GM23338 (cell line): Measurements from ENCODE around the gene DGKD. TPM values are rescaled to one million over a fixed set of nuclear protein-coding genes. Genes with fewer than 3 reads are reported as not detected.

Source experiments
- ATAC-seq: fragments of 200-7000 bp; cut with Tn5 transposase; 3 replicates; pipeline ENCODE4 v1.9.1; 2020
- DNase-seq: peaks from one replicate; pipeline ENCODE4 v3.0.0-alpha.2; 2015; ENCODE audit warnings: low spot score
- H2AFZ ChIP-seq: fragments of 200-600 bp; sonication (generic); 2 replicates; pipeline ENCODE4 v1.8.0; 2016; ENCODE audit warnings: antibody characterized with exemption, mild to moderate bottlenecking, moderate library complexity
- H3F3A ChIP-seq: fragments of 200-600 bp; sonication (generic); replicated peaks from 2 replicates; pipeline ENCODE4 v1.8.0; 2017; ENCODE audit warnings: antibody characterized with exemption, mixed run types, low read depth
- H3K27ac ChIP-seq: fragments of 200-600 bp; sonication (generic); 2 replicates; pipeline ENCODE4 v1.6.1; 2016; ENCODE audit warnings: low read depth
- H3K27me3 ChIP-seq: fragments of 200-600 bp; sonication (generic); 2 replicates; pipeline ENCODE4 v1.8.0; 2016; ENCODE audit warnings: mild to moderate bottlenecking, mixed run types, moderate library complexity; ENCODE audit not compliant: insufficient read depth
- H3K36me3 ChIP-seq: fragments of 200-600 bp; sonication (generic); 2 replicates; pipeline ENCODE4 v1.8.0; 2016; ENCODE audit warnings: mild to moderate bottlenecking; ENCODE audit not compliant: insufficient read depth
- H3K4me1 ChIP-seq: fragments of 200-600 bp; sonication (generic); 2 replicates; pipeline ENCODE4 v1.8.0; 2016; ENCODE audit warnings: mild to moderate bottlenecking, moderate library complexity; ENCODE audit not compliant: insufficient read depth
- H3K4me2 ChIP-seq: fragments of 200-600 bp; sonication (generic); 2 replicates; pipeline ENCODE4 v1.7.1; 2017; ENCODE audit warnings: mixed run types
- H3K4me3 ChIP-seq: fragments of 200-600 bp; sonication (generic); 2 replicates; pipeline ENCODE4 v1.6.1; 2016; ENCODE audit warnings: mixed run types
- H3K79me2 ChIP-seq: fragments of 200-600 bp; sonication (generic); replicated peaks from 2 replicates; pipeline ENCODE4 v1.8.0; 2017; ENCODE audit warnings: mild to moderate bottlenecking; ENCODE audit not compliant: insufficient read depth
- H3K9me2 ChIP-seq: fragments of 200-600 bp; sonication (generic); 2 replicates; pipeline ENCODE4 v1.8.0; 2017; ENCODE audit not compliant: insufficient read depth
- H4K20me1 ChIP-seq: fragments of 200-600 bp; sonication (generic); replicated peaks from 2 replicates; pipeline ENCODE4 v1.8.0; 2017; ENCODE audit warnings: mild to moderate bottlenecking; ENCODE audit not compliant: insufficient read depth
- H3K27ac Mint-ChIP-seq: 2 replicates; pipeline ENCODE4 v1.8.0; 2020; ENCODE audit warnings: inconsistent platforms, mild to moderate bottlenecking, moderate library complexity, mixed read lengths
- H3K27me3 Mint-ChIP-seq: 3 replicates; pipeline ENCODE4 v1.8.0; 2022; ENCODE audit warnings: low read depth, mild to moderate bottlenecking, moderate library complexity, mixed read lengths, inconsistent platforms; ENCODE audit not compliant: insufficient read depth, poor library complexity
- H3K36me3 Mint-ChIP-seq: 3 replicates; pipeline ENCODE4 v1.8.0; 2021; ENCODE audit warnings: low read depth, mild to moderate bottlenecking, inconsistent platforms, moderate library complexity, mixed read lengths
- H3K4me1 Mint-ChIP-seq: 3 replicates; pipeline ENCODE4 v1.8.0; 2020; ENCODE audit warnings: mild to moderate bottlenecking, inconsistent platforms, mixed read lengths
- H3K4me3 Mint-ChIP-seq: 3 replicates; pipeline ENCODE4 v1.8.0; 2021; ENCODE audit warnings: moderate library complexity, mild to moderate bottlenecking, inconsistent platforms, mixed read lengths
- H3K9me3 Mint-ChIP-seq: 3 replicates; pipeline ENCODE4 v1.8.0; 2020; ENCODE audit warnings: moderate library complexity, mild to moderate bottlenecking, inconsistent platforms, mixed read lengths
- CREB1 ChIP-seq: fragments of 250-450 bp; sonication (Bioruptor Pico); IDR thresholded peaks from 2 replicates; pipeline ENCODE4 v1.5.0; 2020; ENCODE audit warnings: low read depth, mild to moderate bottlenecking, moderate library complexity
- CTCF ChIP-seq, 2 experiments: fragments of 200-600 bp in 1 of 2; sonication (generic) in 1 of 2; conservative IDR thresholded peaks; 2 replicates each; pipeline versions ENCODE4 v1.5.1 to v1.6.1; 2016 to 2017; ENCODE audit warnings: antibody characterized with exemption in 2 of 2, low read depth in 2 of 2, mild to moderate bottlenecking in 2 of 2, moderate library complexity in 1 of 2
- ETS1 ChIP-seq: IDR thresholded peaks from 2 replicates; pipeline ENCODE4 v1.6.1; 2016; ENCODE audit warnings: antibody characterized with exemption
- EZH2phosphoT487 ChIP-seq: fragments of 200-600 bp; sonication (generic); IDR thresholded peaks from one replicate; pipeline ENCODE4 v1.8.1; 2018; ENCODE audit warnings: antibody characterized with exemption; ENCODE audit not compliant: unreplicated experiment
- NANOG ChIP-seq: IDR thresholded peaks from 2 replicates; pipeline ENCODE4 v1.6.1; 2016; ENCODE audit warnings: antibody characterized with exemption, borderline replicate concordance
- POLR2AphosphoS5 ChIP-seq: IDR thresholded peaks from 2 replicates; pipeline ENCODE4 v1.6.1; 2016; ENCODE audit warnings: antibody characterized with exemption, low read depth
- STAT1 ChIP-seq: IDR thresholded peaks from one replicate; pipeline ENCODE4 v1.6.1; 2016; ENCODE audit warnings: antibody characterized with exemption; ENCODE audit not compliant: unreplicated experiment
- ZNF114 ChIP-seq: fragments of 250-450 bp; sonication (Bioruptor Pico); IDR thresholded peaks from 2 replicates; pipeline ENCODE4 v1.5.0; 2020; ENCODE audit warnings: mild to moderate bottlenecking, moderate library complexity
- ZNF331 ChIP-seq: fragments of 250-450 bp; sonication (Bioruptor Pico); IDR thresholded peaks from 2 replicates; pipeline ENCODE4 v1.5.0; 2020; ENCODE audit warnings: low read depth, mild to moderate bottlenecking, moderate library complexity
- polyA plus RNA-seq: library from polyadenylated mRNA; unstranded; fragments of >200 nt; fragmentation: Nextera tagmentation; extraction: Ambion mirVana; gene quantifications from 2 replicates; pipeline ENCODE4 v1.2.1, GENCODE V29; 2016
- total RNA-seq: library from RNA; depleted of rRNA; stranded (reverse); fragments of >200 nt; shearing (Covaris generic); gene quantifications from 2 replicates; pipeline ENCODE4 v1.2.3, GENCODE V29; 2014

The DGKD gene
- total and polyA plus RNA-seq, 2 experiments from 2014 or later: 11.1 to 23.4 TPM

- Mint-ChIP-seq H3K36me3 (peaks cover 49% of the 10 kb centered on the region), H3K4me3 (no peak overlapping the region), H3K27ac (no peak overlapping the region), H3K4me1 (no peaks in the 10 kb centered on the region; the same call in 2 of the 3 replicates), H3K27me3 (peaks cover 7% of the 10 kb centered on the region), H3K9me3 (peaks cover 2% of the 10 kb centered on the region; the same call in 1 of the 3 replicates)
- Histone ChIP-seq H3K4me2 (no peak overlapping the region), H3K27me3 (no peaks in the 10 kb centered on the region), H2AFZ (no peak overlapping the region), H4K20me1 (no peaks in the 10 kb centered on the region), H3K79me2 (no peaks in the 10 kb centered on the region), H3K36me3 (0 out of 2 replicates have a peak, but pooled peaks cover 3% of the 10 kb centered on the region), H3K9me2 (no peaks in the 10 kb centered on the region), H3K27ac (no peak overlapping the region), H3K4me1 (no peaks in the 10 kb centered on the region), H3F3A (no peaks in the 10 kb centered on the region), H3K4me3 (no peak overlapping the region)
- TF ChIP-seq ETS1 (no peak), STAT1 (no peak), ZNF331 (CRISPR knock-in tag) (no peak)
- no peak for DNase-seq
- no peak for ATAC-seq
Observed at GRCh38 chr2:233466991-233467603, 112.8 kb downstream of the DGKD start.

GRCh38 chr2:233468047-233468740 lies 113.9 kb downstream of the DGKD start:
- H3K27ac Mint-ChIP-seq: no peak overlapping the region
- TF ChIP-seq POLR2AphosphoS5: no peak
- no peak for TF ChIP-seq EZH2phosphoT487
- TF ChIP-seq ZNF331 (CRISPR knock-in tag): no peak
- TF ChIP-seq ZNF114: no peak
- TF ChIP-seq CTCF (conservative IDR thresholded peaks at IDR 0.05; ENCODE audit: low read depth in 2 of 2): no peak
- TF ChIP-seq NANOG: no peak
- TF ChIP-seq STAT1: no peak
- no peak for TF ChIP-seq ETS1
- TF ChIP-seq CREB1 (CRISPR knock-in tag): no peak

More at GRCh38 chr2:233468047-233468740, 113.9 kb downstream of the DGKD start:
- no peaks in the 10 kb centered on the region for H3K9me2 ChIP-seq
- peaks cover 3% of the 10 kb centered on the region for H3K27me3 Mint-ChIP-seq
- H3K4me1 ChIP-seq: no peaks in the 10 kb centered on the region
- H3K79me2 ChIP-seq: no peaks in the 10 kb centered on the region
- ATAC-seq (no peak), DNase-seq (no peak)
- no peak overlapping the region for H3K4me3 ChIP-seq
- H3K4me3 Mint-ChIP-seq: no peak overlapping the region
- 0 out of 2 replicates have a peak, but pooled peaks cover 3% of the 10 kb centered on the region for H3K36me3 ChIP-seq
- H3K9me3 Mint-ChIP-seq: peaks cover 2% of the 10 kb centered on the region; the same call in 1 of the 3 replicates
- no peaks in the 10 kb centered on the region for H3F3A ChIP-seq
- peaks cover 48% of the 10 kb centered on the region for H3K36me3 Mint-ChIP-seq
- H4K20me1 ChIP-seq: no peaks in the 10 kb centered on the region
- no peak overlapping the region for H2AFZ ChIP-seq
- no peaks in the 10 kb centered on the region for H3K27me3 ChIP-seq
- H3K27ac ChIP-seq: no peak overlapping the region
- H3K4me2 ChIP-seq: no peak overlapping the region
- no peaks in the 10 kb centered on the region; the same call in 2 of the 3 replicates for H3K4me1 Mint-ChIP-seq
